Measurements from ENCODE around the gene DCTD.

DNA sequence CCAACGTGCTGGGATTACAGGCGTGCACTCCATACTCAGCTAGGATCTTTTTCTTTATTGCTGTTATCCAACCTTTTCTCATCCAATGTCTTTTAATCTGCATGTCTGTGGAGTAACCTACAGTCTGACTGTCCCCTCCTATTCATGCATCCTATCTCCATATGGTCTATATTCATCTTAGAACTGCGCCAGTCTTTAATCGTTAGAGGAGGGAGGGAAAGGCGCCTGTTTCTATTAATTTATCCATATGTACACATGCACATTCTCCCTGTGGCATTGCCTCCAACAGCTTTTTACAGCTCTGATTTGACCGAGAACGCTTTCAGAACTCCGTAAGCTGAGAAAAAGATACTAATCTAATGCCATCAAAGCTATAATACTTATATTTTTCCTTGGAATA is 9.8 kb downstream of the DCTD start:
- TF ChIP-seq, protein P1, sequence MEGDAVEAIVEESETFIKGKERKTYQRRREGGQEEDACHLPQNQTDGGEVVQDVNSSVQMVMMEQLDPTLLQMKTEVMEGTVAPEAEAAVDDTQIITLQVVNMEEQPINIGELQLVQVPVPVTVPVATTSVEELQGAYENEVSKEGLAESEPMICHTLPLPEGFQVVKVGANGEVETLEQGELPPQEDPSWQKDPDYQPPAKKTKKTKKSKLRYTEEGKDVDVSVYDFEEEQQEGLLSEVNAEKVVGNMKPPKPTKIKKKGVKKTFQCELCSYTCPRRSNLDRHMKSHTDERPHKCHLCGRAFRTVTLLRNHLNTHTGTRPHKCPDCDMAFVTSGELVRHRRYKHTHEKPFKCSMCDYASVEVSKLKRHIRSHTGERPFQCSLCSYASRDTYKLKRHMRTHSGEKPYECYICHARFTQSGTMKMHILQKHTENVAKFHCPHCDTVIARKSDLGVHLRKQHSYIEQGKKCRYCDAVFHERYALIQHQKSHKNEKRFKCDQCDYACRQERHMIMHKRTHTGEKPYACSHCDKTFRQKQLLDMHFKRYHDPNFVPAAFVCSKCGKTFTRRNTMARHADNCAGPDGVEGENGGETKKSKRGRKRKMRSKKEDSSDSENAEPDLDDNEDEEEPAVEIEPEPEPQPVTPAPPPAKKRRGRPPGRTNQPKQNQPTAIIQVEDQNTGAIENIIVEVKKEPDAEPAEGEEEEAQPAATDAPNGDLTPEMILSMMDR (tag by site-specific recombination; IDR thresholded peaks at IDR 0.05), result no peak
- TF ChIP-seq ZSCAN16 (tag by site-specific recombination; IDR thresholded peaks at IDR 0.05), result no peak
- TF ChIP-seq ZNF707 (tag by site-specific recombination; IDR thresholded peaks at IDR 0.05), result no peak
- TF ChIP-seq ZNF629 (tag by site-specific recombination; IDR thresholded peaks at IDR 0.05), result no peak
- TF ChIP-seq PRDM10 (tag by site-specific recombination; IDR thresholded peaks at IDR 0.05), result no peak
- no peak for TF ChIP-seq ZNF654 (tag by site-specific recombination; IDR thresholded peaks at IDR 0.05; ENCODE audit: low read depth)
- no peak for TF ChIP-seq GLIS2 (tag by site-specific recombination; IDR thresholded peaks at IDR 0.05)
- TF ChIP-seq ZNF785 (tag by site-specific recombination; IDR thresholded peaks at IDR 0.05), result no peak
- TF ChIP-seq ZBTB21 (tag by site-specific recombination; IDR thresholded peaks at IDR 0.05), result no peak
